ENCODE data around the gene IQCF2. TPM values are rescaled to one million over a fixed set of nuclear protein-coding genes. Genes with fewer than 3 reads are reported as not detected.

IQCF2 gene
- total RNA-seq, 2 experiments from 2014 or later: not detected

DNA sequence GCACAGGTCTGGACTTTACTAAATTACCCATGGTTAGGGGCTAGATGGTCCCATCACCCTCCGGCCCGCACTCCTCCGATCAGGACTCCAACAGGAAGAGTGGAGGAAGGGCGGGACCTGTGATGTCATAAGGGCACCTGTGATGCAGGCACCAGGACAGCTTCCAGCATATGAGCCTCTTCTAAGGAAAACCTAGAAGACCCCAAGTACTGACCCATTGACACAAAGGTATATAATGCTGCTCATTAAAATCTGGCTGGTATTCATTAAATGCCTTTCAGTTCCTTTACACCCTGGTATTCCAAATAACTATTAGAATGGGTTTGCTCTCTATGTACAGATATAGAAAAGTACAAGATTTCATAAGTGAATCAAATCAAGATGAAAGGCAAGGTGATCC, 14.1 kb downstream of the IQCF2 start, which contains the start of gene IQCF5:
TSS of gene IQCF5 (minus strand) at position 101 of the 400 bp plus-strand sequence. CDS start at position 31, 70 bp downstream.
- H3K36me3 Mint-ChIP-seq (ENCODE audit: low read depth): no peaks in the 10 kb centered on the region
- H3K9me3 Mint-ChIP-seq: no peaks in the 10 kb centered on the region
- CTCF ChIA-PET: no interaction called here
- no peak within 1 kb of the TSS for H3K4me3 Mint-ChIP-seq
- intact Hi-C loops (cut with micrococcal nuclease): no loop called here
- ATAC-seq (no peak), DNase-seq (no peak)
- H3K4me1 Mint-ChIP-seq (ENCODE audit: low read depth): no peaks in the 10 kb centered on the region
- POLR2A ChIA-PET: interaction anchor here (0.6 kb wide), 1 partner anchor 65 kb away, joined by 5 read pairs; no protein-coding TSS in a partner anchor
- H3K27me3 Mint-ChIP-seq: peaks cover 8% of the 10 kb centered on the region
- TF ChIP-seq CTCF (IDR thresholded peaks at IDR 0.05): no peak
- H3K27ac Mint-ChIP-seq: no peak within 1 kb of the TSS

- intact Hi-C loops (cut with micrococcal nuclease): no loop called here
- Mint-ChIP-seq H3K27ac (no peak overlapping the region), H3K27me3 (peaks cover 5% of the 10 kb centered on the region), H3K36me3 (ENCODE audit: low read depth) (no peaks in the 10 kb centered on the region), H3K4me1 (ENCODE audit: low read depth) (no peaks in the 10 kb centered on the region), H3K4me3 (no peak overlapping the region), H3K9me3 (no peaks in the 10 kb centered on the region)
- POLR2A ChIA-PET: interaction anchor here (0.6 kb wide), 1 partner anchor 64 kb away, joined by 5 read pairs; no protein-coding TSS in a partner anchor
- CTCF ChIA-PET: interaction anchor here (0.6 kb wide), 1 partner anchor 32 kb away, joined by 4 read pairs; no protein-coding TSS in a partner anchor
- DNase-seq (no peak), ATAC-seq (no peak)
- no peak for TF ChIP-seq CTCF (IDR thresholded peaks at IDR 0.05)
These were observed 14.8 kb downstream of the IQCF2 start for GRCh38 chr3:51876186-51876585.

DNA sequence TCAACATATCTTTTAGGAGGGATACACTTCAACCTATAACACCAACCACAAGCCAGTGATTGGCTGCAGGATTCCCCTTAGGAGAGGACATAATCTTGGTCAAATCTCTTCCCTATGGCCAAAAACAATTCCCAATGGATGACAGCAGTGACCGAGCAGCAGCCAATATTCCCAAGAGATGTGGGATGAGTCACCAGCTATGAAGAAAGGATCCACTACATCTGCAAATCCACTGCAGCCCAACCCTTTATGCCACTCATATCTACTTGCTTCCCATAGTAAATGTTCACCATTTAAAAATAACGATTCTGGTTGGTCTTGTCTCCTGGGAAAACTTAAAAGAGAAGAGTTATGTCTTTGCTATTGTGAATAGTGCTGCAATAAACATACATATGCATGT, 18.5 kb downstream of the IQCF2 start:
- no peaks in the 10 kb centered on the region for H3K36me3 Mint-ChIP-seq (ENCODE audit: low read depth)
- H3K4me3 Mint-ChIP-seq: no peak overlapping the region
- ATAC-seq (no peak), DNase-seq (no peak)
- no peak for TF ChIP-seq CTCF (IDR thresholded peaks at IDR 0.05)
- no peaks in the 10 kb centered on the region for H3K9me3 Mint-ChIP-seq
- no peaks in the 10 kb centered on the region for H3K4me1 Mint-ChIP-seq (ENCODE audit: low read depth)
- CTCF ChIA-PET: no interaction called here
- no peak overlapping the region for H3K27ac Mint-ChIP-seq
- H3K27me3 Mint-ChIP-seq: peaks cover 12% of the 10 kb centered on the region
- intact Hi-C loops (cut with micrococcal nuclease): no loop called here
- POLR2A ChIA-PET: no interaction called here

DNA sequence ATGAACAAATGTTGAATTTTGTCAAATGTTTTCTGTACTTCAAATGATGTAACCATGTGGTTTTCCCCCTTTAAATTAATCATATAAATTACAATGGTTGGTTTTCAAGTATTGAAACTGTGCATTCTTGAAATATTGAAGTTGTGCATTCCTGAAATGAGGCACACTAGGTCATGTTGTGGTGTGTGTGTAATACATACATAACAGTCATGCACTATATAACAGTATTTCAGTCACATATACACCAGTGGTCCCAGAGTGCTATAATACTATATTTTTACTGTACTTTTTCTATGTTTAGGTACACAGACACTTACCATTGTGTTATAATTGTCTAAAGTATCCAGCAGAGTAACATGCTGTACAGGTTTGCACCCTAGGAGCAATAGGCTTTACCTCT, 25.0 kb downstream of the IQCF2 start:
- intact Hi-C loops (cut with micrococcal nuclease): no loop called here
- ChIA-PET CTCF (no interaction called here), POLR2A (no interaction called here)
- Mint-ChIP-seq H3K4me3 (no peak overlapping the region), H3K36me3 (ENCODE audit: low read depth) (no peaks in the 10 kb centered on the region), H3K4me1 (ENCODE audit: low read depth) (peaks cover 3% of the 10 kb centered on the region), H3K27me3 (peaks cover 9% of the 10 kb centered on the region), H3K27ac (no peak overlapping the region), H3K9me3 (no peaks in the 10 kb centered on the region)
- DNase-seq: no peak
- ATAC-seq: no peak
- no peak for TF ChIP-seq CTCF (IDR thresholded peaks at IDR 0.05)

DNA sequence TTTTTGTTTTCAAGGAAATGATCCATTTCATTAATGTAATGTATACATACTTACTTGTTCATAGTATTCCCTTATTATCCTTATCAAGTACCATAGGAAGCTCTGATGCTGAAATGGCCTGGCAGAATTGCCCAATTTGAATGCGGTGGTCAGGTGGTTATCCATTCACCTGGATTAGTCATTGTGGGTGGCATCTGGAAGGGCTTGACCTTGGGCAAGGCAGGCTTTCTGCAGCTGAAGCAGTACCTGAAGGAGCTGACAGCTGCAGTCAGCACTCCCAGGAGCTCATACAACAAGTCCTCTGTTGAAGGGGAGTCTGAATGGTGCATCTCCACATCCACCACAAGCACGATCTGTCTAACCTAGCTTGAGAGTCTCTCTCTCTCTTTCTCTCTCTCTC, 26.2 kb downstream of the IQCF2 start:
- intact Hi-C loops (cut with micrococcal nuclease): no loop called here
- DNase-seq (no peak), ATAC-seq (no peak)
- no peak overlapping the region for H3K4me3 Mint-ChIP-seq
- no peaks in the 10 kb centered on the region for H3K36me3 Mint-ChIP-seq (ENCODE audit: low read depth)
- POLR2A ChIA-PET: no interaction called here
- peaks cover 4% of the 10 kb centered on the region for H3K27me3 Mint-ChIP-seq
- no peaks in the 10 kb centered on the region for H3K9me3 Mint-ChIP-seq
- CTCF ChIA-PET: no interaction called here
- H3K4me1 Mint-ChIP-seq (ENCODE audit: low read depth): peaks cover 4% of the 10 kb centered on the region
- no peak for TF ChIP-seq CTCF (IDR thresholded peaks at IDR 0.05)
- no peak overlapping the region for H3K27ac Mint-ChIP-seq
